HepG2 (cell line): ENCODE data around the gene GNAL. TPM values are rescaled to one million over a fixed set of nuclear protein-coding genes. Genes with fewer than 3 reads are reported as not detected.

Source experiments
- ATAC-seq: fragments of 200-7000 bp; cut with Tn5 transposase; 3 replicates; pipeline ENCODE4 v1.9.1; 2020; ENCODE audit warnings: mild to moderate bottlenecking, moderate library complexity
- BruUV-seq: library from RNA; stranded (reverse); fragments of 400-500 nt; replicated peaks from 2 replicates; lab custom pipeline; 2021; lab: Mats Ljungman, UMichigan
- CTCF ChIA-PET: fragments of 300-600 bp; formaldehyde crosslinking; extraction: SDS; loops from one replicate; lab custom pipeline; 2021; ENCODE audit warnings: low total read pairs, inconsistent platforms, low intra/inter-chr PET ratio; lab: Yijun Ruan, JAX
- POLR2A ChIA-PET: fragments of 350-600 bp; sonication (Branson Sonifier 250); formaldehyde crosslinking; loops from one replicate; lab custom pipeline; 2020; ENCODE audit warnings: antibody characterized with exemption, inconsistent platforms; lab: Yijun Ruan, JAX
- DNase-seq: peaks from one replicate; pipeline ENCODE4 v3.0.0-alpha.2; 2015; ENCODE audit warnings: low spot score
- FAIRE-seq: peaks from 3 replicates; lab custom pipeline; 2011; peaks lifted over from hg19 to GRCh38; lab: Jason Lieb, UNC
- H2AFZ ChIP-seq: one replicate; pipeline ENCODE4 v1.6.1; 2011; ENCODE audit warnings: low read length, inconsistent platforms
- H3K27ac ChIP-seq: fragments of 300-600 bp; 3 replicates; pipeline ENCODE4 v1.8.0; 2011; ENCODE audit warnings: mixed run types, mild to moderate bottlenecking, mixed read lengths, low read length, inconsistent platforms; ENCODE audit not compliant: insufficient read depth; ENCODE audit errors: extremely low read length
- H3K27me3 ChIP-seq, 2 experiments: fragments of 200-600 bp in 1 of 2; 2 replicates in 1 of 2; 3 replicates in 1 of 2; pipeline versions ENCODE4 v1.6.0 to v1.8.0; 2011; ENCODE audit warnings: low read length in 2 of 2, mild to moderate bottlenecking in 2 of 2, moderate library complexity in 2 of 2, inconsistent platforms in 1 of 2; ENCODE audit not compliant: insufficient read depth in 2 of 2, control insufficient read depth in 1 of 2
- H3K36me3 ChIP-seq, 2 experiments: fragments of 200-600 bp in 1 of 2; replicated peaks in 1 of 2; 2 replicates in 1 of 2; 3 replicates in 1 of 2; pipeline versions ENCODE4 v1.5.1 to v1.8.0; 2011; ENCODE audit warnings: low read length in 2 of 2, inconsistent platforms in 1 of 2; ENCODE audit not compliant: insufficient read depth in 2 of 2, control insufficient read depth in 1 of 2
- H3K4me1 ChIP-seq: 2 replicates; pipeline ENCODE4 v1.5.1; 2012; ENCODE audit warnings: low read length, inconsistent platforms; ENCODE audit not compliant: insufficient read depth
- H3K4me2 ChIP-seq: 2 replicates; pipeline ENCODE4 v1.6.0; 2011; ENCODE audit warnings: low read depth, low read length, inconsistent platforms
- H3K4me3 ChIP-seq, 3 experiments: fragments of 200-600 bp in 1 of 3; sonication (generic), shearing (Covaris generic) in 1 of 3; replicated peaks in 1 of 3; 2 replicates each; pipeline ENCODE4 v1.5.1; 2011 to 2016; ENCODE audit warnings: low read length in 3 of 3, inconsistent platforms in 2 of 3, low read depth in 2 of 3, mild to moderate bottlenecking in 2 of 3, control low read depth in 1 of 3, mixed read lengths in 1 of 3; ENCODE audit not compliant: insufficient read depth in 1 of 3
- H3K79me2 ChIP-seq: one replicate; pipeline ENCODE4 v1.6.1; 2011; ENCODE audit warnings: low read length, inconsistent platforms; ENCODE audit not compliant: insufficient read depth
- H3K9ac ChIP-seq: 2 replicates; pipeline ENCODE4 v1.6.0; 2011; ENCODE audit warnings: mild to moderate bottlenecking, low read depth, low read length, inconsistent platforms; ENCODE audit not compliant: insufficient read depth
- H3K9me3 ChIP-seq: 2 replicates; pipeline ENCODE4 v1.5.1; 2012; ENCODE audit warnings: mild to moderate bottlenecking, low read length
- H4K20me1 ChIP-seq: 2 replicates; pipeline ENCODE4 v1.6.0; 2011; ENCODE audit warnings: inconsistent platforms, mild to moderate bottlenecking, low read length, moderate library complexity; ENCODE audit not compliant: insufficient read depth
- ELF3 ChIP-seq: IDR thresholded peaks from 2 replicates; pipeline ENCODE4 v1.6.1; 2016; ENCODE audit warnings: missing genetic modification reagents, missing compliant biosample characterization
- ERF ChIP-seq: IDR thresholded peaks from 2 replicates; pipeline ENCODE4 v1.6.1; 2018; ENCODE audit warnings: missing biosample characterization, missing genetic modification reagents
- FOXA1 ChIP-seq, 2 experiments: fragments of 450-650 bp in 1 of 2; sonication (generic) in 1 of 2; formaldehyde crosslinking in 1 of 2; IDR thresholded peaks; 2 replicates each; pipeline versions ENCODE4 v1.4.0 to v1.6.1; 2016 to 2020; ENCODE audit warnings: missing genetic modification reagents in 1 of 2
- GABPA ChIP-seq, 2 experiments: IDR thresholded peaks; 2 replicates each; pipeline ENCODE4 v1.6.1; 2011 to 2016; ENCODE audit warnings: low read depth in 2 of 2, low read length in 1 of 2, missing biosample characterization in 1 of 2, missing genetic modification characterization in 1 of 2
- GATAD2A ChIP-seq: IDR thresholded peaks from 2 replicates; pipeline ENCODE4 v1.6.1; 2016
- HNF4A ChIP-seq: sonication (generic); formaldehyde crosslinking; IDR thresholded peaks from 2 replicates; pipeline ENCODE4 v1.4.0; 2020; ENCODE audit warnings: missing genetic modification reagents
- HNF4G ChIP-seq, 2 experiments: sonication (generic) in 1 of 2; formaldehyde crosslinking in 1 of 2; IDR thresholded peaks; 2 replicates each; pipeline versions ENCODE4 v1.4.0 to v1.6.1; 2011 to 2020; ENCODE audit warnings: borderline replicate concordance in 2 of 2, low read depth in 2 of 2, mild to moderate bottlenecking in 2 of 2, low read length in 1 of 2, missing genetic modification reagents in 1 of 2, moderate library complexity in 1 of 2
- KLF6 ChIP-seq: IDR thresholded peaks from 2 replicates; pipeline ENCODE4 v1.8.0; 2016; ENCODE audit warnings: missing biosample characterization, missing genetic modification reagents
- NAIF1 ChIP-seq: sonication (generic); formaldehyde crosslinking; IDR thresholded peaks from 2 replicates; pipeline ENCODE4 v1.5.0; 2020; ENCODE audit warnings: mild to moderate bottlenecking, missing genetic modification reagents, borderline replicate concordance
- NCOA2 ChIP-seq: sonication (generic); formaldehyde crosslinking; IDR thresholded peaks from 2 replicates; pipeline ENCODE4 v1.8.0; 2022; ENCODE audit warnings: inconsistent platforms
- NCOR1 ChIP-seq: fragments of 200-600 bp; sonication (generic); IDR thresholded peaks from 2 replicates; pipeline ENCODE4 v1.7.0; 2017; ENCODE audit warnings: antibody characterized with exemption, low read length, borderline replicate concordance
- NR2C2 ChIP-seq: sonication (generic); formaldehyde crosslinking; IDR thresholded peaks from 2 replicates; pipeline ENCODE4 v1.4.0; 2020; ENCODE audit warnings: missing genetic modification reagents, mild to moderate bottlenecking, moderate library complexity, borderline replicate concordance
- NR2F1 ChIP-seq, 2 experiments: fragments of 450-650 bp in 1 of 2; formaldehyde crosslinking in 1 of 2; IDR thresholded peaks; 2 replicates each; pipeline versions ENCODE4 v1.5.0 to v1.6.1; 2016 to 2020; ENCODE audit warnings: mild to moderate bottlenecking in 1 of 2, missing compliant biosample characterization in 1 of 2, missing genetic modification reagents in 1 of 2, moderate library complexity in 1 of 2
- RARA ChIP-seq: IDR thresholded peaks from 2 replicates; pipeline ENCODE4 v1.6.1; 2016; ENCODE audit warnings: missing genetic modification reagents, missing compliant biosample characterization
- SAP130 ChIP-seq: IDR thresholded peaks from 2 replicates; pipeline ENCODE4 v1.6.1; 2016; ENCODE audit warnings: low read depth
- ZC3H13 ChIP-seq: sonication (generic); formaldehyde crosslinking; IDR thresholded peaks from 2 replicates; pipeline ENCODE4 v1.8.1; 2023; ENCODE audit warnings: mild to moderate bottlenecking, missing genetic modification reagents, moderate library complexity
- ZMYM3 ChIP-seq: sonication (generic); formaldehyde crosslinking; IDR thresholded peaks from 2 replicates; pipeline ENCODE4 v1.5.1; 2020; ENCODE audit warnings: mild to moderate bottlenecking, missing genetic modification reagents
- ZNF121 ChIP-seq: sonication (generic); formaldehyde crosslinking; IDR thresholded peaks from 2 replicates; pipeline ENCODE4 v1.5.0; 2020; ENCODE audit warnings: mild to moderate bottlenecking, missing genetic modification reagents
- ZNF234 ChIP-seq: sonication (generic); formaldehyde crosslinking; conservative IDR thresholded peaks from 2 replicates; pipeline ENCODE4 v1.5.1; 2020; ENCODE audit warnings: mild to moderate bottlenecking, missing genetic modification reagents
- ZNF720 ChIP-seq: sonication (generic); formaldehyde crosslinking; IDR thresholded peaks from 2 replicates; pipeline ENCODE4 v1.4.0; 2020; ENCODE audit warnings: missing genetic modification reagents
- ZSCAN31 ChIP-seq: sonication (generic); formaldehyde crosslinking; IDR thresholded peaks from 2 replicates; pipeline ENCODE4 v1.5.0; 2020; ENCODE audit warnings: low read depth, mild to moderate bottlenecking, missing genetic modification reagents
- WGBS: methylation state at CpG from one replicate; pipeline ENCODE4 v1.1.6; 2017; ENCODE audit warnings: low lambda C conversion rate; 5-methylcytosine and 5-hydroxymethylcytosine counted together
- in situ Hi-C: cut with HindIII; loops from 2 replicates; pipeline ENCODE4 v1.10.0; 2017; ENCODE audit warnings: low pct_unique_long_range_greater_than_20kb; ENCODE audit not compliant: extremely low pct_ligation_motif_present
- intact Hi-C: fragments of 100-400 bp; cut with micrococcal nuclease; formaldehyde crosslinking; loops from one replicate; pipeline ENCODE4 v1.10.0; 2022; ENCODE audit not compliant: unreplicated experiment
- polyA plus RNA-seq, 8 experiments: library from polyadenylated mRNA; depleted of rRNA in 3 of 8; stranded (reverse) in 7 of 8; unstranded in 1 of 8; fragments of >200 nt; fragmentation: Illumina TruSeq in 4 of 8; extraction: Trizol in 4 of 8; gene quantifications; 2 replicates each; pipeline versions ENCODE4 v1.2.1 to v1.2.3, GENCODE V29; 2011 to 2016; ENCODE audit warnings: low read depth in 4 of 8, missing spikeins in 1 of 8, mixed read lengths in 1 of 8; ENCODE audit not compliant: insufficient read depth in 1 of 8
- total RNA-seq, 5 experiments: library from RNA; depleted of rRNA; stranded (reverse); fragments of >200 nt; fragmentation: Illumina TruSeq; extraction: Trizol; gene quantifications; 2 replicates each; pipeline ENCODE4 v1.2.3, GENCODE V29; 2016; ENCODE audit warnings: low read depth in 1 of 5
- TF ChIP-seq, protein P1 (sequence below): sonication (generic); formaldehyde crosslinking; IDR thresholded peaks from 2 replicates; pipeline ENCODE4 v1.5.0; 2020; ENCODE audit warnings: mild to moderate bottlenecking, missing genetic modification reagents
- TF ChIP-seq, protein P2 (sequence below): sonication (generic); IDR thresholded peaks from 2 replicates; pipeline ENCODE4 v1.6.1; 2016; ENCODE audit warnings: low read depth, borderline replicate concordance

Gene GNAL
- total and polyA plus RNA-seq, 2 of the 13 experiments (the other 11 are each of a cell fraction or from before 2014, with no cell fraction given), result 0.87 to 1.4 TPM

DNA sequence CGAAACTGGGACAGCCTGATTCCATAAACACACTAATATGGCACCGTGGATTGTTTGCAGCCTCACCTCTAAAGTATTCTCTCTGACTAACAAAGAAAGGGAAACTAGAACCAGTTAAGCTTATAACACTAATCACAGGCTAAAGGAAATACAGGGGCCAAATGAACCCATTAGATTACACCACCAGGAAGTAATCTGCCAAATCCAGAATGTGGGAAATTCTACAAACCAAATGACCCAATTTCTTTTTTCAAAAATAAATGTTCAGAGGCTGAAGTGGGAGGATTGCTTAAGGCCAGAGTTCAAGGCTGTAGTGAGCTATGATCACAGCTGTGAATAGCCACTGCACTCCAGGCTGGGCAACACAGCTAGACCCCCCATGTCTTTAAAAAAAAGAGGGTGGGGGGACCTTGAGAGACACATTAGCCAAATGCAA lies 220.5 kb downstream of the GNAL start:
- no peaks in the 10 kb centered on the region for H3K79me2 ChIP-seq
- no peak overlapping the region for H2AFZ ChIP-seq
- peak overlapping the region; percentile 96 for H3K27ac ChIP-seq
- peak; percentile 64 for FAIRE-seq
- H3K36me3 ChIP-seq, result no peaks in the 10 kb centered on the region
- in situ Hi-C loops, result no loop called here
- H3K9me3 ChIP-seq, result no peaks in the 10 kb centered on the region
- H3K9ac ChIP-seq, result peak overlapping the region; percentile 88
- peak overlapping the region; percentile 83 for H3K4me2 ChIP-seq
- peaks cover 30% of the 10 kb centered on the region for H3K4me1 ChIP-seq
- H3K4me3 ChIP-seq, result peak overlapping the region; percentile 68 to 86 (median 82); a peak in 5 of 6 replicates
- H4K20me1 ChIP-seq, result no peaks in the 10 kb centered on the region
- ChIA-PET POLR2A (interaction anchor here (1.7 to 3.3 kb wide), 4 partner anchors 16 to 86 kb away, joined by 3 to 13 read pairs (median 9); partner anchors contain the start of gene IMPA2), CTCF (no interaction called here)
- BruUV-seq, result no TSS peak
- WGBS, result 0% methylated on average over 2 of the region's 2 CpGs
- peak; percentile 26 for DNase-seq
- H3K27me3 ChIP-seq, result no peaks in the 10 kb centered on the region; a peak in 1 of 5 replicates
- intact Hi-C loops, result loop anchor here (5.0 to 10.0 kb wide), 2 partner anchors 37 to 55 kb away; partner anchors contain the start of gene CHMP1B
- no peak for ATAC-seq
- TF ChIP-seq HNF4G (IDR thresholded peaks at IDR 0.05; ENCODE audit: borderline replicate concordance, low read depth, low read length) (0 out of 2 replicates have a peak, but pooled peaks have one; percentile 21), HNF4G (CRISPR knock-in tag; IDR thresholded peaks at IDR 0.05; ENCODE audit: borderline replicate concordance, low read depth) (no peak), ZNF234 (CRISPR knock-in tag) (no peak), ZMYM3 (CRISPR knock-in tag) (peak; percentile 93), NCOR1 (0 out of 2 replicates have a peak, but pooled peaks have one; percentile 5), RARA (0 out of 2 replicates have a peak, but pooled peaks have one; percentile 25), ERF (CRISPR knock-in tag) (no peak), ZC3H13 (no peak), NR2F1 (CRISPR knock-in tag; IDR thresholded peaks at IDR 0.05) (peak in 1 of 2 experiments; percentile 81; a peak in 2 of 4 replicates), ZSCAN31 (no peak), ZNF121 (CRISPR knock-in tag) (peak; percentile 100), GABPA (IDR thresholded peaks at IDR 0.05; ENCODE audit: low read depth, low read length) (no peak), GABPA (CRISPR knock-in tag; IDR thresholded peaks at IDR 0.05; ENCODE audit: low read depth) (peak; percentile 45; the same call in 1 of the 2 replicates), NR2C2 (CRISPR knock-in tag) (peak; percentile 47; the same call in 1 of the 2 replicates), KLF6 (no peak), ZNF720 (CRISPR knock-in tag) (no peak), NCOA2 (0 out of 2 replicates have a peak, but pooled peaks have one; percentile 16), GATAD2A (CRISPR knock-in tag) (peak; percentile 24; the same call in 1 of the 2 replicates), HNF4A (peak; percentile 58; the same call in 1 of the 2 replicates), SAP130 (CRISPR knock-in tag) (peak; percentile 37; the same call in 1 of the 2 replicates), NAIF1 (CRISPR knock-in tag) (peak; percentile 73; the same call in 1 of the 2 replicates), FOXA1 (IDR thresholded peaks at IDR 0.05) (no peak), FOXA1 (CRISPR knock-in tag; IDR thresholded peaks at IDR 0.05) (no peak), ELF3 (CRISPR knock-in tag) (peak; percentile 71)
- TF ChIP-seq, protein P1, sequence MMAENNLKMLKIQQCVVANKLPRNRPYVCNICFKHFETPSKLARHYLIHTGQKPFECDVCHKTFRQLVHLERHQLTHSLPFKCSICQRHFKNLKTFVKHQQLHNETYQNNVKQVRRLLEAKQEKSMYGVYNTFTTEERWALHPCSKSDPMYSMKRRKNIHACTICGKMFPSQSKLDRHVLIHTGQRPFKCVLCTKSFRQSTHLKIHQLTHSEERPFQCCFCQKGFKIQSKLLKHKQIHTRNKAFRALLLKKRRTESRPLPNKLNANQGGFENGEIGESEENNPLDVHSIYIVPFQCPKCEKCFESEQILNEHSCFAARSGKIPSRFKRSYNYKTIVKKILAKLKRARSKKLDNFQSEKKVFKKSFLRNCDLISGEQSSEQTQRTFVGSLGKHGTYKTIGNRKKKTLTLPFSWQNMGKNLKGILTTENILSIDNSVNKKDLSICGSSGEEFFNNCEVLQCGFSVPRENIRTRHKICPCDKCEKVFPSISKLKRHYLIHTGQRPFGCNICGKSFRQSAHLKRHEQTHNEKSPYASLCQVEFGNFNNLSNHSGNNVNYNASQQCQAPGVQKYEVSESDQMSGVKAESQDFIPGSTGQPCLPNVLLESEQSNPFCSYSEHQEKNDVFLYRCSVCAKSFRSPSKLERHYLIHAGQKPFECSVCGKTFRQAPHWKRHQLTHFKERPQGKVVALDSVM (CRISPR knock-in tag), result peak; percentile 72
- TF ChIP-seq, protein P2, sequence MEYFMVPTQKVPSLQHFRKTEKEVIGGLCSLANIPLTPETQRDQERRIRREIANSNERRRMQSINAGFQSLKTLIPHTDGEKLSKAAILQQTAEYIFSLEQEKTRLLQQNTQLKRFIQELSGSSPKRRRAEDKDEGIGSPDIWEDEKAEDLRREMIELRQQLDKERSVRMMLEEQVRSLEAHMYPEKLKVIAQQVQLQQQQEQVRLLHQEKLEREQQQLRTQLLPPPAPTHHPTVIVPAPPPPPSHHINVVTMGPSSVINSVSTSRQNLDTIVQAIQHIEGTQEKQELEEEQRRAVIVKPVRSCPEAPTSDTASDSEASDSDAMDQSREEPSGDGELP, result peak; percentile 76
